Mesothelial cell of epicardium (in vitro differentiated cells): Measurements from ENCODE around the gene ABT1. TPM values are rescaled to one million over a fixed set of nuclear protein-coding genes. Genes with fewer than 3 reads are reported as not detected.
"Not testable (repeated sequence)": the region's sequence is repeated elsewhere in the genome, so short reads cannot be mapped to it uniquely, and the experiment has no call there.

Experiments used
- DNase-seq, 2 experiments: peaks; one replicate each; pipeline ENCODE4 v3.0.0; 2021; ENCODE audit warnings: low spot score in 2 of 2; ENCODE audit not compliant: unreplicated experiment in 2 of 2
- H3K27ac Mint-ChIP-seq: 2 replicates; pipeline ENCODE4 v1.8.0; 2021; ENCODE audit warnings: mixed read lengths
- H3K27me3 Mint-ChIP-seq: 2 replicates; pipeline ENCODE4 v1.8.0; 2021; ENCODE audit warnings: low read depth, mixed read lengths
- H3K36me3 Mint-ChIP-seq: 2 replicates; pipeline ENCODE4 v1.8.0; 2021; ENCODE audit warnings: mixed read lengths
- H3K4me1 Mint-ChIP-seq: 2 replicates; pipeline ENCODE4 v1.8.0; 2021; ENCODE audit warnings: mixed read lengths
- H3K4me3 Mint-ChIP-seq: 2 replicates; pipeline ENCODE4 v1.8.0; 2021; ENCODE audit warnings: mild to moderate bottlenecking, moderate library complexity, mixed read lengths
- H3K9me3 Mint-ChIP-seq: 2 replicates; pipeline ENCODE4 v1.8.0; 2021; ENCODE audit warnings: mixed read lengths
- total RNA-seq: library from RNA; stranded (reverse); gene quantifications from 3 replicates; pipeline ENCODE4 v1.2.1, GENCODE V29; 2021
- TF ChIP-seq, protein P1 (sequence below): fragments of 200-600 bp; sonication (generic); IDR thresholded peaks from one replicate; pipeline ENCODE4 v1.5.0; 2021; ENCODE audit warnings: antibody characterized with exemption; ENCODE audit not compliant: unreplicated experiment

Gene ABT1
- total RNA-seq = 21.8 to 22.6 TPM (median 21.9 TPM) in 3 replicates

DNA sequence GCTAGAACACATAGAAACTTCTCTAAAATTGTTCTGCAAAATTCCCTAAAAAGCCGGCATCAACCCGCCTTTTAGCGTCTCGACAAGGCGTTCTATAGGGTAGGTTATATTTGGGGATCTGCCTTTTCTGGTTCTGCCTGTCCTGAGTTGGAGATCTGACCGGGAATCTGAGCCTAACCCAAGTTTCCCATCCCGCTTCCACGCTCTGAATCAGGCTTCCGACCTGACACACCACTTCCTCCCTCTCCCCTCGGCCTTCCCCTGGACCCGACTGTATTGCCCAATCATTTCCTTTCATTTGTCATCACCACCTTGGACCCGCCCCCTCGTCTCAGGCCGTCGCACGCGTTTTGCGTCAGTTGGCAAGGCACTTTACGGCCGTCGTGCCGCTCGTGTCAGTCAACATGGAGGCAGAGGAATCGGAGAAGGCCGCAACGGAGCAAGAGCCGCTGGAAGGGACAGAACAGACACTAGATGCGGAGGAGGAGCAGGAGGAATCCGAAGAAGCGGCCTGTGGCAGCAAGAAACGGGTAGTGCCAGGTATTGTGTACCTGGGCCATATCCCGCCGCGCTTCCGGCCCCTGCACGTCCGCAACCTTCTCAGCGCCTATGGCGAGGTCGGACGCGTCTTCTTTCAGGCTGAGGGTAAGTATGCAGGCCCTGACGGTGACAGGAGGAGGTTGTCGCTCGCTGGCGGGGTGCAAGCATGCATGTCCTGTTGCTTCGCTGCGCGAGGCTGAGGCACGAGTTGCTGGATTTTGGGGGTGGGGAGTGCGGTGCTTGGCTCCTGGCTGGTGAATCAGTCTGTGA lies at the start of gene ABT1:
Gene ABT1 (plus strand): TSS at position 375 of the 810 bp plus-strand sequence. CDS start 30 bp downstream, at position 405.
- H3K4me1 Mint-ChIP-seq = peaks cover 16% of the 10 kb centered on the region
- TF ChIP-seq, protein P1, sequence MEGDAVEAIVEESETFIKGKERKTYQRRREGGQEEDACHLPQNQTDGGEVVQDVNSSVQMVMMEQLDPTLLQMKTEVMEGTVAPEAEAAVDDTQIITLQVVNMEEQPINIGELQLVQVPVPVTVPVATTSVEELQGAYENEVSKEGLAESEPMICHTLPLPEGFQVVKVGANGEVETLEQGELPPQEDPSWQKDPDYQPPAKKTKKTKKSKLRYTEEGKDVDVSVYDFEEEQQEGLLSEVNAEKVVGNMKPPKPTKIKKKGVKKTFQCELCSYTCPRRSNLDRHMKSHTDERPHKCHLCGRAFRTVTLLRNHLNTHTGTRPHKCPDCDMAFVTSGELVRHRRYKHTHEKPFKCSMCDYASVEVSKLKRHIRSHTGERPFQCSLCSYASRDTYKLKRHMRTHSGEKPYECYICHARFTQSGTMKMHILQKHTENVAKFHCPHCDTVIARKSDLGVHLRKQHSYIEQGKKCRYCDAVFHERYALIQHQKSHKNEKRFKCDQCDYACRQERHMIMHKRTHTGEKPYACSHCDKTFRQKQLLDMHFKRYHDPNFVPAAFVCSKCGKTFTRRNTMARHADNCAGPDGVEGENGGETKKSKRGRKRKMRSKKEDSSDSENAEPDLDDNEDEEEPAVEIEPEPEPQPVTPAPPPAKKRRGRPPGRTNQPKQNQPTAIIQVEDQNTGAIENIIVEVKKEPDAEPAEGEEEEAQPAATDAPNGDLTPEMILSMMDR = no peak
- H3K36me3 Mint-ChIP-seq = peaks cover 7% of the 10 kb centered on the region
- no peak within 1 kb of the TSS for H3K4me3 Mint-ChIP-seq
- H3K27me3 Mint-ChIP-seq = peaks cover 32% of the 10 kb centered on the region
- peak; percentile 93 to 97 for DNase-seq
- H3K27ac Mint-ChIP-seq = no peak within 1 kb of the TSS
- no peaks in the 10 kb centered on the region for H3K9me3 Mint-ChIP-seq

DNA sequence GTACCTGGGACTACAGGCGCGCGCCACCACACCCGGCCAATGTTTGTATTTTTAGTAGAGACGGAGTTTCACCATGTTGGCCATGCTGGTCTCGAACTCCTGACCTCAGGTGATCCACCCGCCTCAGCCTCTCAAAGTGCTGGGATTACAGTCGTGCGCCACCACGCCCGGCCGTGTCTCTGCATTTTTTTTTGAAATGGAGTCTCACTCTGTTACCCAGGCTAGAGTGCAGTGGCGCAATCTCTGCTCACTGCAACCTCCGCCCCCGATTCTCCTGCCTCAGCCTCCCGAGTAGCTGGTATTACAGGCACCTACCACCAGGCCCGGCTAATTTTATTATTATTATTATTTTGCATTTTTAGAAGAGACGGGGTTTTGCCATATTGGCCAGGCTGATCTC lies 49.4 kb upstream of the ABT1 start:
- not testable (repeated sequence) for H3K27ac Mint-ChIP-seq, H3K4me1 Mint-ChIP-seq, DNase-seq, H3K27me3 Mint-ChIP-seq, H3K4me3 Mint-ChIP-seq, H3K9me3 Mint-ChIP-seq
- peaks cover 21% of the 10 kb centered on the region for H3K36me3 Mint-ChIP-seq

DNA sequence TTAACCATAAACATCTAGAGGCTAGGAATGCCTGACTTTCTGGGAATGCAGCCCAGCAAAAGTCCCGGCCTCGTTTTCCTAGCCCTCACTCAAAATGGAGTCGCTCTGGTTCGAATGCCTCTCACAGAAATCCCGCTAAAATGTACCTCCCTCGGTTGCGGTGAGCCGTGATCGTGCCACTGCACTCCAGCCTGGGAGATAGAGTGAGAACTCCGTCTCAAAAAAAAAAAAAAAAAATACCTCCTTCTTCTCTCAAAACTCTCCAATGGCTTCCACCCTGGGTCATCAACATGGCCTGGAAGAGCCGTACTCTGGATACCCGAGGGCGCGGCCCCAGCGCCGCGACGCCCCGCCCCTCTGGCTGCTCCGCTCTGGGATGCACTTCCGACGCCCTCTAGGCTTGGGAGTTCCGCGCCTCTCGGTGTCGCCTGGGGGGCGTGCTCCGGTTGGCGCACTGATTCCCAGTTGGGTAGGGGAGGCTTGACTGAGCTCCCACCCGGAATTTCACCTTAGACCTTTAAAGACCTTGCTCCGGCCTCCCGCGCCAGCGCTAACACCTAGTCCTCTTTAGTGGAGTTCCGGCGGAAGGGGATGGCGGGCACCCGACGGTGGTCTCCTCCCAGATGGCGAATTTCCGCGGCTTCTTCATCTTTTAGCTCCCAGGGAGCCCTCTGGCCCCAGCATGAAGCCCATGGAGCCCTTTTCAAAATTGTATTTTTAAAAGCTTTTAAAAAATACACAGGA lies 46.3 kb upstream of the ABT1 start:
- H3K27ac Mint-ChIP-seq = peak overlapping the region; percentile 84
- H3K4me3 Mint-ChIP-seq = peak overlapping the region; percentile 85
- H3K36me3 Mint-ChIP-seq = peaks cover 9% of the 10 kb centered on the region
- DNase-seq = peak; percentile 41 to 54
- no peaks in the 10 kb centered on the region for H3K9me3 Mint-ChIP-seq
- no peaks in the 10 kb centered on the region for H3K27me3 Mint-ChIP-seq
- peaks cover 15% of the 10 kb centered on the region for H3K4me1 Mint-ChIP-seq
- TF ChIP-seq, protein P1 = no peak

DNA sequence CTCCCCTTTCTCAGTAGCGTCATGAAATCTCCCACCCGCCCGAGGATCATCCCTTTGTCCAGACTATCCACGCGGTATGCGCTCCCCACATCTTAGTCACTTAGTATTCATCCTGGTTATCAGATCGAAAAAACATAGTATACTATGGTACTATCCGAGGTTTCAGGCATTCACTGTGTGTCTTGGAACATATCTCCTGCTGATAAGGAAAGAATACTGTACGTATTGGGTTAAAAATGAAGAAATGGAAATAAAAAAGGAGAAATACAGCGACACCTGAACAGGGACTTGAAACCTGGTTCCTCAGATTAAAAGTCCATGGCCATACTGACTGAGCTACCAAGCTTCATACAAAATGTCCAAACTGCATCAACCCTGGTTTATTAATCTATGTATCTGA lies 44.5 kb upstream of the ABT1 start:
- Mint-ChIP-seq H3K4me1 (peaks cover 20% of the 10 kb centered on the region), H3K4me3 (no peak overlapping the region), H3K9me3 (no peaks in the 10 kb centered on the region), H3K27ac (no peak overlapping the region), H3K27me3 (no peaks in the 10 kb centered on the region), H3K36me3 (no peaks in the 10 kb centered on the region)
- TF ChIP-seq, protein P1 = no peak
- DNase-seq = no peak

DNA sequence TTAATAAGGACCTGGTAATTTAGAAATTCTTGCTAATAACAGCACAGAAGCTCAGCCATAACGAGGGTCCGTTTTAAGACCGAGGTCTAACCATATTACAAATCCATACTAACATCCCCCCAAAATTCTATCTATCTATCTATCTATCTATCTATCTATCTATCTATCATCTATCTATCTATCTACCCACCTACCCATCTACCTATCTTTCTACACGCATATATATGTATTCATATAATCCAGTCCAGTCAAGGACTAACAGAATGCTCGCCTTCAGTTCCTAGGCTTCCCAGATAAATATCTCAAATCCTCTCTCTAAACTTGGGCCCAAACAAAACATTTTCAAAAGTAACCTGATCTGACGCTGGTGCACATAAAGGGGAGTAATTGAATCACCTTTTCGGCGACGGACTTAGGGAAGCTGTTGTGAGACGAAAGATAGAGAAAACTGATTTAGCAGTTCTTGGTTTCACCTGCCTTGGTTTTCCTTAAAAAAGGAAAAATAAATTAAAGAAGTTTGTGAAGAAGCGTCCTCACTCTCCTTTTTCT lies 44.0 kb upstream of the ABT1 start:
- Mint-ChIP-seq H3K9me3 (no peaks in the 10 kb centered on the region), H3K36me3 (no peaks in the 10 kb centered on the region), H3K27ac (no peak overlapping the region), H3K4me1 (peaks cover 20% of the 10 kb centered on the region), H3K4me3 (no peak overlapping the region), H3K27me3 (no peaks in the 10 kb centered on the region)
- TF ChIP-seq, protein P1 = no peak
- DNase-seq = no peak

DNA sequence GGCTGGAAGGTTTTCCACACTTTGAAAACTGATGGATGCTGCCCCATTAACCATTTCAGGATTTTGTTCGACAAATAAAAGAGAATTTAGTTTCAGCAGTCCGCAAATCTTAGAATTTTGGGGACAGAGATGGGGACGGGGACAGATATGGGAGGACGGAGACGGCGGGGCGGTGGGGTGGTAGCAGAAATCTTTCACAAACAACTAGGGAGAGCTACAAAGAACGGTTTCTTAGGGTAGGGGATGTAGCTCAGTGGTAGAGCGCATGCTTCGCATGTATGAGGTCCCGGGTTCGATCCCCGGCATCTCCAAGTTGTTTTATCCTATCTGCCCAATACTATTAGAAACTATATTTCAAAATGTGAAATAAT lies 43.5 kb upstream of the ABT1 start:
- TF ChIP-seq, protein P1 = no peak
- H3K4me1 Mint-ChIP-seq = peaks cover 20% of the 10 kb centered on the region
- no peaks in the 10 kb centered on the region for H3K36me3 Mint-ChIP-seq
- no peak overlapping the region for H3K4me3 Mint-ChIP-seq
- no peaks in the 10 kb centered on the region for H3K9me3 Mint-ChIP-seq
- peak; percentile 59 to 83 for DNase-seq
- no peaks in the 10 kb centered on the region for H3K27me3 Mint-ChIP-seq
- H3K27ac Mint-ChIP-seq = no peak overlapping the region
